Activated naive CD8-positive, alpha-beta T cell treated with anti-CD3 and anti-CD28 coated beads, Interleukin-2, amount 50 U/mL, for 16 hours (primary cell): Measurements from ENCODE around the gene FURIN.
"Not testable (repeated sequence)": the region's sequence is repeated elsewhere in the genome, so short reads cannot be mapped to it uniquely, and the experiment has no call there.

Experiments
- DNase-seq: peaks from one replicate; pipeline ENCODE4 v3.0.0-alpha.2; 2020; ENCODE audit warnings: low read depth, low spot score

The FURIN gene

DNA sequence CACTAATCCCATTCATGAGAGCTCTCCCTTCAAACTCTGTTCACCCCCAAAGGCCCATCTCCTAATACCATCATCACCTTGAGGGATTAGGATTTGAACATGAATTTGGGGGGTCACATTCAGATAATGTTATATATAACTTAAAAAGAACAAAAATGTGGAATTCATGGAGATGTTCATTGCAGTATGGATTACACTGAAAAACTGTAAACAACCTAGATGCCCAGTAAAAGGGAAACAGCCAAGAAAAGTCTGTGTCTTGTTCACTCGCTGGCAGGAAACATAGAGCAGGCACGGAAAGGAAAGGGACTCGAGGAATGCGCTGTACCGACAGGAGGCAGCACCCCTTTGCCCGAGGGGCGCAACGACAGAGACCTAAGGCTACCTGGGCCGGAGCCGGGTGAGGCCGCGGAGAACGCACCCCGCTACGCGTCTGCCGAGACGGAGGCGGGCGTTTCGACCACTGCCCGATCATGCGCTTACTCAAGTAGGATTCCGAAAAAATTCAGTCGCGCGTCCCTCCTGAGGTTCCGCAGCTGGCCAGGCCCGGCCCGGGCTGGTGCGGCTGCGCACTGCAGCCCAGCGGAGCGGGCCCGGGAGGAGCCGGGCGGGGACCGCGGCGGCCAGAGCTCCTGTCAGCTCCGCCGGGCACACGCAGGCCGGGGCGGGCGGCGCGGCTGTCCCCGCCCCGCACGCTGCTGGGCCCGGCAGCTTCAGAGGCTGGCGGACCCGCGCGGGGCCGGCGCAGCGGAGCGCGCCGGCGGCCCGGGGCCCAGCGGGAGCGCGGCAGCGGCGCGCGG is 33.9 kb downstream of the FURIN start:
- peak; percentile 30 for DNase-seq

DNA sequence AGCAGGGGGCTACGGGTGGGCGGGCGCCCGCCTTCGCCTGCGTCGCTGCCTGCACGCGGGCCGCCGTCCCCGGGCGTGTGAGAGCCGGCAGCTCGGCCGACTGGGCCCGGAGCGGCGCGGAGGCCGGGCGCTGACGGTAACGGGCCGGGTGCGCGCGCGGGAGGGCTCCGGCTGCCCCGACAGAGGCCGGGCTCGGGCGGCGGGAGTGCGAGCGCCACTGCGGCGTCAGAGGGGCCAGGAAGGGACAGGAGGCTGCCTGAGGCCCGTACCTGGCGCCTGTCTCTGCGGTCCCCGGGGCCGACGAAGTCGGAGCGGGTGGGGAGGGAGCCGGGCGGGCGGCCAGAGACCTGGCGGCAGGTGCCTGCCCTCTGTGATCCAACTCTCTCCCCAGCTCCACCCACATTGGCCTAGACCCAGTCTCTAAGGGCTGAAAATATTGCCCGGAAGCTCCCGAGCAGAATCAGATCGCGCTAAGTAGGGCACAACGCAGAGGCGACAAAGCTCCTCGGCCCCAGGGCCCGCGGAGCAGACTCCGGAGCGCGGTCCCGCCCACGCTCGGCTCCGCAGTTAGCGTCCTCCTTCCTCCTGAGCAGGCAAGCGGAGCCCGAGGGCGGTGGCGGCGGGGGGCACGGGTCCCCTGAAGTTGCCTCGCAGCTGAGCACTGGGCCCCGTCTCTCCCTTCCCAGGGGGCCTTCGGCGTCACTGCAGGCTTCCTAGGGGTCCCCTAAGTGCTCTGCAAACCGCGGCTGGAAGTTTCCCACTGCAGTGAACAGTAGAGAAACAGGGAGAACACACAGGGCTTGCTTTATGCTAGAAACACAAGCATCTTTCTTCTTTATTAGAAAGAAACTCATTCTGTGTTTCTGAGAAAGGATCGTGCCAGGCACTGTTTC is 34.7 kb downstream of the FURIN start, which contains the start of gene MAN2A2:
TSS of gene MAN2A2 (plus strand) at position 463 of the 893 bp plus-strand sequence. CDS start 906 bp downstream, outside the sequence.
- DNase-seq: peak; percentile 51

DNA sequence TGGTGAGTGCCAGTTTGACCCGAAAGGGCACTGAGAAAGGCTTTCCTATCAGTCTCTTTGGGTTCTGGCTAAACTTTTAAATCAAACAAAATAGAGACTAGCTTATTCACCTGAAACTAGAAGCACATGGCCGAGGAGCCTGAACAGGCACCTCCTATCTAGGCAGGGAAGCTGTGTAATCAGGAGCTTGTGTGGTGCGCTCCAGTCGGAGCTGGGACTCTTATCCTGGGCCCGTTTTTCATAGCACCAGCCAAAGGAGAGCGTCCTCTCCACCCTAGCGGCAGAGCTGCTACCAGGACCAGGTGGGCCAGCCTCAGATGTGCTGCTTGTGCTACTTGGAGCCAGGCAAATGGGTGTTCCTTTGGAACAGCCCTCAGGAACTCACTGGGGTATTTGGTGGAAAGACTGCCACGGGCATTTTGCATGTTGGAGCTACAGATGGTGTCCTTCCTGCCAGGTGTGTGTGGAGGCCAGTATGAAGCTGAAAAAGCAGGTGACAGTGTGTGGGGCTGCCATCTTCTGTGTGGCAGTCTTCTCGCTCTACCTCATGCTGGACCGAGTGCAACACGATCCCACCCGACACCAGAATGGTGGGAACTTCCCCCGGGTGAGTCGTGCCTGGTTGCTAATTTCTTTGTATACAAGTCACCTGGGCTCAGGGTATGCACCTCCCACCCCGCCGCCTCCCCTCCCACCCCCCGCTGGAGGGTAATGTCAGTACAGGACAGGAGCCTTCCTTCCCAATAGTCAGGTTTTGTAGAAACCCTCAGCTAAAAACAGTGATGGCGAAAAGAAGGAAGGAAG is 35.5 kb downstream of the FURIN start:
- DNase-seq: no peak

DNA sequence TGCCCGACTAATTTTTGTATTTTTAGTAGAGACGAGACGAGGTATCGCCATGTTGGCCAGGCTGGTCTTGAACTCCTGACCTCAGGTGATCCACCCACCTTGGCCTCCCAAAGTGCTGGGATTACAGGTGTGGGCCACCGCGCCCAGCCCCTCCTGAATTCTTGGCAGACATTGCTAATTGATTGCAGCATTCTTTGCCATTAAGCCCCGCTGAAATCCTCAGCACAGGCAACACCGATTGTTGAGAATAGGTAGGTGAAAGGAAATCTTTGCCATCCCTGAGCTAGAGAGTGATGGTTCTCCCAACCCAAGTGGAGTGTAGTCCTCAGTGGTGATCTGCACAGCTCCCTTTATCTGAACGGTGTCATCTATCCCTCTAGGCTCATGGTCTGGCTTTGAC is 36.4 kb downstream of the FURIN start:
- DNase-seq: no peak

- DNase-seq: no peak
These were observed 37.2 kb downstream of the FURIN start for GRCh38 chr15:90905306-90906180.

DNA sequence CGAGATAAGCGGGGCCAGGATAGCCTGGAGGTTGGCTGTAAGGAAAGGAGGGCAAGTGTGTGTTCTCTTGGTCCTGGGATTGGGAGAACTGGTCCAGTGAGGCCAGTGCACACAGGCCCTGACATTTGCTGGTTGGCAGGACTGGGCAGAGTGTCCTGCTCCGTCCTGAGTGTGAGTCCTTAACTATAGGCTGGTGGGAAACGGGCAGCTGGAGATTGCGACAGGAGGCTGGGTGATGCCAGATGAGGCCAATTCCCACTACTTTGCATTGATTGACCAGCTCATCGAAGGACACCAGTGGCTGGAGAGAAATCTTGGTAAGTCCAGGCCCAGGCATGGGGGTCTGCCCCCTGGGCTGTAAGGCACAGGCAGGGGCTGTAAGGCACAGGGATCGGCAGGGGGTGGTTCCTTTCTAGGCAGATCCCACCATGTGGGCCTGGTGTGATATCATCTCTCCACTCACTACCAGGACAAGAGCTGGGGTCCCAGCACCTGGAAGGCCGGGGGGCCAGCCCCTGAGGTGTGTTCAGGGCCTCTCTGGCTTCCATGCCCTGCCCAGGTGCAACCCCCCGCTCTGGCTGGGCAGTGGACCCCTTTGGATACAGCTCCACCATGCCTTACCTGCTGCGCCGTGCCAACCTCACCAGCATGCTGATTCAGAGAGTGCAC is 37.9 kb downstream of the FURIN start:
- no peak for DNase-seq

GRCh38 chr15:90907051-90907660 is 38.8 kb downstream of the FURIN start:
- no peak for DNase-seq

GRCh38 chr15:90907838-90908507 is 39.6 kb downstream of the FURIN start:
- DNase-seq: no peak

GRCh38 chr15:90909449-90909848 is 41.1 kb downstream of the FURIN start:
- DNase-seq: not testable (repeated sequence)

GRCh38 chr15:90909976-90910375 is 41.6 kb downstream of the FURIN start:
- DNase-seq: no peak

- DNase-seq: no peak
These were observed 42.3 kb downstream of the FURIN start for GRCh38 chr15:90910441-90911301.

DNA sequence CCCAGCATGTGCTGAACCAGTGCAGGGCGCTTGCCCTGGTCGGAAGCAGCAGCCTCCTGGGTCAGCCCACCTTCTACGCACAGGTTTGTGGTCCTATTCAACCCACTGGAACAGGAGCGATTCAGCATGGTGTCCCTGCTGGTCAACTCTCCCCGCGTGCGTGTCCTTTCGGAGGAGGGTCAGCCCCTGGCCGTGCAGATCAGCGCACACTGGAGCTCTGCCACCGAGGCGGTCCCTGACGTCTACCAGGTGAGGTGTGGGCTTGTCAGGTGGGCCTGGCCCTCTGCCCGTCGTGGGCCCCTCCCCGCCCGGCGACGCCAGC is 42.9 kb downstream of the FURIN start:
- DNase-seq: no peak

GRCh38 chr15:90911906-90912769 is 43.8 kb downstream of the FURIN start:
- DNase-seq: no peak

DNA sequence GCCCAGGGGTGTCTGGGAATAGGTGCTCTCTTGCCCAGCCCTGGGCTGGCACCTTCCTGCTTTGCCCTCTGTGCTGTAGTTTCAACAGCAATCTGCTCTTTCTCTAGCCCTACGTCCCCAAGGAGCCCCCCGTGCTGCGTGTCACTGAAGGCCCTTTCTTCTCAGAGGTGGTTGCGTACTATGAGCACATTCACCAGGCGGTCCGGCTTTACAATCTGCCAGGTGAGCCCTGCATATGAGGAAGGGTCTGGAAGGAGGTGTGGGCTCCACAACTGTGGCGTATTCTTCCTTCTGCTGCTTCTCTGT is 44.3 kb downstream of the FURIN start:
- DNase-seq: no peak

DNA sequence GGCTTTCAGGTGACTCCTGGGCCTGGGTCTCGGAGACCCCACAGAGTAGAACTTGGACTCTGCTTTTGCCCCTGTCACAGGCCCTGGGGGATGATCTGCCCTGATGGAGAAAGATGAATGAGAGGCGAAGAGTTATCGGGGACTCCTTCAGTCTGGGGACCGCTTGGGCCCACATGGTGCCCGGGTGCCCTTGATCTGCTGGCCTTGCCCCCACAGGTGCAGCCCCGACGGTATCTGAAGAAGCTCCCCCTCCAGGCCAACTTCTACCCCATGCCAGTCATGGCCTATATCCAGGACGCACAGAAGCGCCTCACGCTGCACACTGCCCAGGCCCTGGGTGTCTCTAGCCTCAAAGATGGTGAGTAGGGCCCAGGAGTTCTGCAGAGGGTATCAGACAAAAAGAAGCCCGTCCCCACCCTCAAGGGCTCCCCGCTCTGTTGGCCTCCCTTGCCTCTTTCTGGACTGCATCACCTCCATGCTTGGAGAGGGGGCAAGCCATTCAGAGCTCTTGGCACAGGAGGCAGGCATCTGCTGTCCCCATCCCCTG is 45.1 kb downstream of the FURIN start:
- DNase-seq: no peak

GRCh38 chr15:90914305-90915080 is 46.1 kb downstream of the FURIN start:
- DNase-seq: no peak
